Uterus (tissue), 2 donors: ENCODE results near the gene EVL.

ENCODE experiments used
- CTCF ChIP-seq, 4 experiments: fragments of 200-600 bp in 2 of 4; fragments of 450-650 bp in 2 of 4; sonication (generic) in 2 of 4; IDR thresholded peaks; one replicate each; pipeline ENCODE4 v1.5.1; 2016 to 2019; ENCODE audit warnings: antibody characterized with exemption in 4 of 4, mild to moderate bottlenecking in 2 of 4, moderate library complexity in 1 of 4
- POLR2A ChIP-seq, 2 donors: fragments of 450-650 bp; IDR thresholded peaks; one replicate each; pipeline ENCODE4 v1.6.1; 2016; ENCODE audit warnings: antibody characterized with exemption in 2 of 2, mild to moderate bottlenecking in 1 of 2, moderate library complexity in 1 of 2

DNA sequence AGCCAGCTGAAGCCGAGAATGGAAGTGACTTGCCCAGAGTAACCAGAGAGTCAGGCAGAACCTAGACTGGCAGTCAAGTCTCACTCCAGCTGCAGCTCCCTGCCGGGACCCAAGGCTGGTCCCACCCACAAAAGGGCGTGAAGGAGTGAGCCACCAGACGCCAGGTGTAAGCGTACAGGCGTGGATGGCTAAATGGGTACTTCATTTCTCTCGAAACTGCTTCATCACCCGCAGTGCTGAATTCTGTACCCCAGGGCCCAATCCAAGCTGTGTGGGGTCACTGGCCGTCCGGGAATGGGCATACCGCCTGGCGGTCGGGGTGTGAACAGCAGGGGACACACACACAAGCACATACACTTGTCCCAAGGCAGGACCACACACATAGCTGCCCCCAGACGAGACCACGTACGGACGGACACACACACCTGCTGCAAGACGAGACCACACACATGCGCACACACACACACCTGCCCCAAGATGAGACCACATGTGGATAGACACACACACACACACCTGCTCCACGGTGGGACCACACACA, 59.4 kb downstream of the EVL start:
- no peak for TF ChIP-seq CTCF (IDR thresholded peaks at IDR 0.05)
- no peak for TF ChIP-seq POLR2A (IDR thresholded peaks at IDR 0.05)
